NCI-H226 (cell line): Measurements from ENCODE around the gene FAM200A.

Experiments used
- DNase-seq: peaks from one replicate; pipeline ENCODE4 v3.0.0-alpha.2; 2015

Gene FAM200A

DNA sequence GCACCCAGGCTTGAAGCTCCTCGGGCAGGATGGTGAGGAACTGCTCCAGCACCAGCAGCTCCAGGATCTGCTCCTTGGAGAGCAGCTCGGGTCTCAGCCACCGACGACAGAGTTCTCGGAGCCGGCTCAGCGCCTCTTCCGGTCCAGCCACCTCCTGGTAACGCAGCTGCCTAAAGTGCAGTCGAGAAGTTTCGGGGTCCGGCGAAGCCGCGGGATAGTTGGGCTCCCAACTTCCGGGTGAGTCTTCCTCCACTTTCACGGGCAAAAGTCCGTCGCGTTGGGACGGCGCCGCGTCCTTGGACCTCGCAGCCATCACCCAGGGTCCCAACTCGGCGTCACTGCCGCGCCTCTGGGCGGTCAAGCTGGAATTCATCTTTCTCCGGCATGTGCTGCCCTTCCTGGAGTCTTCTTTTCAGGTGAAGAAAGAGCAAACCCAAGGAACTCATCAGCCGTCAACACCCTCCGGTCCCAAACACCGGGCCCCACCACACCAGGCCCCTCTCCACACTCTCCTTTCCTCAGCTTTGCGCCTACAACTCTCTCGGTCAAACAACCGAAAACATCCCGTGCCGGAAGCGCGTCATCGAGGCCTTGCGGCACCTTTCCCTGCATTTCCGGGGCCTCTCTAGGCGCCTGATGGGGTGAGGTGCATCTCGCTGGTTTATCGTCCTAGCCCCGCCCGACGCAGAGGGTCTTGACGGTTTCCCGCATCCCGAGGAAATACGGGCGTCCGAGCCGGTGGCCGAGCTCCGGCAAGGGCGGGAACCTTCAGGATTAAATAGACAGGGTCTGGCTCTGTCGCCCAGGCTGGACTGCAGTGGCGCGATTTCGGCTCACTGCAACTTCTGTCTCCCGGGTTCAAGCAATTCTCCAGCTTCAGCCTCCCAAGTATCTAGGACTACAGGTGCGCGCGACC lies 51.9 kb downstream of the FAM200A start, which contains the start of gene ZNF394:
Gene ZNF394 (minus strand): TSS at position 561 of the 916 bp plus-strand sequence. CDS start 188 bp downstream, at position 373.
- peak; percentile 91 for DNase-seq

DNA sequence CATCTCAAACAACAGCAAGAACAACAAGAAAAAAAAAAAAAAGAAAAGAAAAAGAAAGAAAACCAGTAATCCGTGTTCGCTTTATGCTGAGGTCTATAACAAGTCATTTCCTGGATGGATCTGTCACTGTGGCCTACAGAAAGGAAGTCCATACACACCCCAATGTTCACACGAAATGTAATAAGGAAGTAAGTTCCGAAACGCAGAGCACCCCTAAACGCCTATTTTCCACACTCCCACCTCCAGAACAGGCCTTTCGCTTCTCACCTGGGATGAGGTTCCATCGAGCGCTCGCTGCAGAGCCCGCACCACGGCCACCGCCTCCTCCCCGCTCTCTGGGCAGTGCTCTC lies 52.6 kb downstream of the FAM200A start:
- no peak for DNase-seq

DNA sequence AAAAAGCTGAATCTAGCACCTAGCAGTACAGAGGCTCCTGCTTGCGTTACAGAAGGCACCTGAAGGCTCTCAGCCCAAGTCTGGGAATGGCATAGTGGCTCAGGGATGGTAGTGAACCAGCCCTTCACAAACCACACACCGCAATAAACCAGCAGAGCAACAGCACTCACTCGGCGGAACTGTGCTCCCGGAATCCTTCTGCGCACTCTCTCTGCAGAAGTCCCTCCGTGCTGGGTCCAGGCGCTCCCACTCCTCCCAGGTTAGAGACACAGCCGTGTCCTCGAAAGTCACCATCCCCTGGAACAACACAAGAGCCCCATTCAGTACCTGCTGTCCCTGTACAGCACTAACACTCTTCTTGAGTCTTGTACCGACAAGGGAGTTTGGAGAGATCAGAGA lies 53.4 kb downstream of the FAM200A start:
- no peak for DNase-seq

DNA sequence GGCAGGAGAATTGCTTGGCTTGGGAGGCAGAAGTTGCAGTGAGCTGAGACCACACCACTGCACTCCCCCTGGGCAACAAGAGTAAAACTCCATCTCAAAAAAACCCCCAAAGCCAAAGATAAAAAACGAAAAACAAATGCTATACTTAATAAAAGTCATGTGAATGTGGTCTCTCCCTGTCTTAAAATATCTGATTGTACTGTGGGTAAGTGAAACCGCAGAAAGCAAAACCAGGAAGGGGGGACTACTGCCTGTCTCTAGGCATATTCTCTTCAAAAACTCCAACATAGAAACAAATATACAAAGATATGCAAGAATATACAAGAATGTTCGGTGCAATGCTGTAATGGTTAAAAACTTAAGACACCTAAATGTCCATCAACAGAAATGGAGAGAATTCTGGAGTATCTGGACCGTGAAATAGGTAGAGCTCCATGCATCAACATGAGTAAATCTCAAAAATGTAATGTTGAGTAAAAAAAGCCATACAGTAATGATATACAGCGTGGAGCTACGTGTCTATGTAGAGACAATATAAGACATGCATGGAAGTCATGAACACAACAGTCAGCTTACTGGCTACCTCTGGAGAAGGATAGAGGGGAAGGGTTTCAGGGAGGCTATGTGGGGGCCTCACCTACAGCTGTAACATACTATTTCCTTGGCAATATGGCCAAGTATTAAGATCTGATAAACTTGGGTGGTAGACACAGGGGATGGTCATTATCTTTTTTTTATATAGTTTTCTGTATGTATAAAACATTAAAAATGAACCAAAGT lies 54.0 kb downstream of the FAM200A start:
- DNase-seq: no peak
